IMR-90 (cell line): ENCODE results near the gene KRT35. TPM values are rescaled to one million over a fixed set of nuclear protein-coding genes. Genes with fewer than 3 reads are reported as not detected.

Experiments
- ATAC-seq: fragments of 200-7000 bp; cut with Tn5 transposase; 2 replicates; pipeline ENCODE4 v1.9.1; 2020; ENCODE audit warnings: low read depth, mild to moderate bottlenecking, moderate library complexity
- BruUV-seq: library from RNA; stranded (reverse); fragments of 400-500 nt; replicated peaks from 2 replicates; lab custom pipeline; 2021; lab: Mats Ljungman, UMichigan
- CTCF ChIA-PET: fragments of 300-600 bp; formaldehyde crosslinking; extraction: SDS; loops from one replicate; lab custom pipeline; 2021; ENCODE audit warnings: antibody characterized with exemption; lab: Yijun Ruan, JAX
- POLR2A ChIA-PET: fragments of 300-600 bp; sonication (Branson Sonifier 250); formaldehyde crosslinking; loops from one replicate; lab custom pipeline; 2022; ENCODE audit warnings: antibody characterized with exemption; ENCODE audit not compliant: unreplicated experiment; lab: Charles Lee
- DNase-seq: peaks from one replicate; pipeline ENCODE4 v3.0.0; 2013
- H2AFZ ChIP-seq: replicated peaks from 2 replicates; pipeline ENCODE3; 2013; ENCODE audit warnings: low read length, mild to moderate bottlenecking; ENCODE audit not compliant: poor library complexity
- H2AK5ac ChIP-seq: 2 replicates; pipeline ENCODE4 v1.6.1; 2013; ENCODE audit warnings: low read depth, low read length, inconsistent platforms
- H2AK9ac ChIP-seq: replicated peaks from 2 replicates; pipeline ENCODE3; 2013; ENCODE audit warnings: mild to moderate bottlenecking, low read depth, low read length, moderate library complexity; ENCODE audit not compliant: poor library complexity
- H2BK120ac ChIP-seq: 2 replicates; pipeline ENCODE4 v1.6.1; 2013; ENCODE audit warnings: low read depth, low read length, inconsistent platforms
- H2BK15ac ChIP-seq: 3 replicates; pipeline ENCODE4 v1.6.1; 2013; ENCODE audit warnings: low read depth, low read length, inconsistent platforms
- H2BK20ac ChIP-seq: 2 replicates; pipeline ENCODE4 v1.6.1; 2013; ENCODE audit warnings: low read depth, mild to moderate bottlenecking, inconsistent platforms, low read length, moderate library complexity
- H2BK5ac ChIP-seq: 2 replicates; pipeline ENCODE4 v1.6.1; 2013; ENCODE audit warnings: mild to moderate bottlenecking, low read depth, low read length, inconsistent platforms; ENCODE audit not compliant: poor library complexity, severe bottlenecking
- H3K14ac ChIP-seq: replicated peaks from 2 replicates; pipeline ENCODE4 v1.6.1; 2013; ENCODE audit warnings: low read depth, low read length, inconsistent platforms
- H3K18ac ChIP-seq: 2 replicates; pipeline ENCODE4 v1.6.1; 2013; ENCODE audit warnings: low read depth, low read length, control low read depth
- H3K23ac ChIP-seq: 2 replicates; pipeline ENCODE4 v1.6.1; 2013; ENCODE audit warnings: low read depth, low read length, inconsistent platforms
- H3K27ac ChIP-seq: 2 replicates; pipeline ENCODE4 v1.5.1; 2013; ENCODE audit warnings: mild to moderate bottlenecking, control low read depth, low read length; ENCODE audit not compliant: insufficient read depth
- H3K27me3 ChIP-seq: 2 replicates; pipeline ENCODE4 v1.6.1; 2013; ENCODE audit warnings: low read length; ENCODE audit not compliant: control insufficient read depth, insufficient read depth
- H3K36me3 ChIP-seq: 2 replicates; pipeline ENCODE4 v1.6.1; 2013; ENCODE audit warnings: low read length, mixed read lengths; ENCODE audit not compliant: control insufficient read depth, insufficient read depth
- H3K4ac ChIP-seq: 2 replicates; pipeline ENCODE4 v1.6.1; 2013; ENCODE audit warnings: low read depth, low read length, inconsistent platforms
- H3K4me1 ChIP-seq: 2 replicates; pipeline ENCODE4 v1.6.1; 2013; ENCODE audit warnings: low read length, mixed read lengths; ENCODE audit not compliant: control insufficient read depth, insufficient read depth
- H3K4me2 ChIP-seq: 2 replicates; pipeline ENCODE4 v1.6.1; 2013; ENCODE audit warnings: low read depth, mild to moderate bottlenecking, control low read depth, low read length, moderate library complexity
- H3K4me3 ChIP-seq: 2 replicates; pipeline ENCODE4 v1.5.1; 2013; ENCODE audit warnings: low read depth, mild to moderate bottlenecking, control low read depth, low read length, moderate library complexity; ENCODE audit not compliant: insufficient read depth
- H3K56ac ChIP-seq: 2 replicates; pipeline ENCODE4 v1.6.1; 2013; ENCODE audit warnings: low read length, inconsistent platforms; ENCODE audit not compliant: insufficient read depth; ENCODE audit errors: extremely low read depth
- H3K79me1 ChIP-seq, 2 experiments: 2 replicates each; pipeline ENCODE4 v1.6.1; 2013; ENCODE audit warnings: low read length in 2 of 2, inconsistent platforms in 1 of 2, low read depth in 1 of 2
- H3K9ac ChIP-seq: 2 replicates; pipeline ENCODE4 v1.6.1; 2013; ENCODE audit warnings: low read depth, low read length, control low read depth
- H3K9me1 ChIP-seq: 2 replicates; pipeline ENCODE4 v1.6.1; 2013; ENCODE audit warnings: low read length, inconsistent platforms; ENCODE audit not compliant: insufficient read depth
- H3K9me3 ChIP-seq: 2 replicates; pipeline ENCODE4 v1.6.1; 2013; ENCODE audit warnings: low read length; ENCODE audit not compliant: control insufficient read depth, insufficient read depth
- H4K20me1 ChIP-seq: 2 replicates; pipeline ENCODE4 v1.6.1; 2013; ENCODE audit warnings: low read length, inconsistent platforms; ENCODE audit not compliant: insufficient read depth
- H4K5ac ChIP-seq: 2 replicates; pipeline ENCODE4 v1.6.1; 2013; ENCODE audit warnings: mild to moderate bottlenecking, low read depth, low read length, control low read depth
- H4K8ac ChIP-seq, 2 experiments: 2 replicates each; pipeline ENCODE4 v1.6.1; 2013; ENCODE audit warnings: low read depth in 2 of 2, low read length in 2 of 2, control low read depth in 1 of 2, inconsistent platforms in 1 of 2
- H4K91ac ChIP-seq: 2 replicates; pipeline ENCODE4 v1.6.1; 2013; ENCODE audit warnings: low read depth, low read length, inconsistent platforms; ENCODE audit not compliant: insufficient read depth
- BHLHE40 ChIP-seq: fragments of 150-350 bp; IDR thresholded peaks from 2 replicates; pipeline ENCODE4 v1.6.1; 2016; ENCODE audit warnings: mild to moderate bottlenecking, low read depth, low read length
- CEBPB ChIP-seq: IDR thresholded peaks from 2 replicates; pipeline ENCODE4 v1.6.1; 2012; ENCODE audit warnings: low read depth, low read length, improper control_type of control experiment
- WGBS, 2 experiments: methylation state at CpG; one replicate each; pipeline versions ENCODE4 v1.1.5 to v1.1.7; 2013; ENCODE audit warnings: missing lambda C conversion rate in 2 of 2; ENCODE audit not compliant: insufficient read length in 1 of 2; ENCODE audit errors: extremely low coverage in 2 of 2; 5-methylcytosine and 5-hydroxymethylcytosine counted together
- dilution Hi-C: fragments of 300-500 bp; cut with HindIII; formaldehyde crosslinking; loops from one replicate; pipeline ENCODE4 v1.14.3; 2018; ENCODE audit warnings: low sequenced_read_pairs; ENCODE audit not compliant: unreplicated experiment
- in situ Hi-C: fragments of 300-500 bp; cut with MboI; formaldehyde crosslinking; loops from 3 replicates; pipeline ENCODE4 v1.14.3; 2019; ENCODE audit warnings: low sequenced_read_pairs, inconsistent platforms, mixed read lengths
- intact Hi-C: fragments of 100-400 bp; cut with micrococcal nuclease; formaldehyde crosslinking; loops from 2 replicates; pipeline ENCODE4 v1.10.0; 2022
- polyA plus RNA-seq, 3 experiments: library from polyadenylated mRNA; depleted of rRNA; stranded (reverse); fragments of >200 nt; gene quantifications; 2 replicates each; pipeline ENCODE4 v1.2.3, GENCODE V29; 2012; ENCODE audit warnings: low replicate concordance in 1 of 3
- total RNA-seq: library from RNA; depleted of rRNA; stranded (reverse); fragments of >200 nt; gene quantifications from 2 replicates; pipeline ENCODE4 v1.2.3, GENCODE V29; 2012
- TF ChIP-seq, protein P1 (sequence below): fragments of 150-350 bp; IDR thresholded peaks from 2 replicates; pipeline ENCODE4 v1.6.1; 2016; ENCODE audit warnings: low read depth, mild to moderate bottlenecking, low read length, moderate library complexity, borderline replicate concordance

Gene KRT35
- total and polyA plus RNA-seq, 2 of the 4 experiments (the other 2 are of a cell fraction), result not detected

DNA sequence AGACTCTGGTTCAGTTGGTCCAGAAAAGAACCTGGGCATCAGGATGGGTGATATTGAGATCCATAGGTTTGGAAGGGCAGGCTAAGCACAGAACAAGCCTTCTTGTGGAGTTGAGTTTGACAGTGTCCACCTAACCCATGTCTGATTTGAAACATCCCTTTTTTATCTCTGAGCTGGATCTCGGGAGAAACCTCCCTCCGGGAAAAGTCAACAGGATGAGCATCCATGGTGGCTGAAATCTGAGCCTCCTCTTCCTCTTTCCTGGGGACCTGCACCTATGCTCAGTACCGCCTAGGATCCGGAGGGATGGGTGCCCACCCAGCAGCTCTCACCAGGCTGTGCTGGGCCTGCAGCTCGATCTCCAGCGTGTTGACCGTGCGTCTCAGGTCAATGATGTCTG lies 17.2 kb downstream of the KRT35 start:
- H3K4me3 ChIP-seq, result no peak overlapping the region
- ChIA-PET POLR2A (no interaction called here), CTCF (interaction anchor here (0.7 to 1.2 kb wide), 2 partner anchors 29 to 85 kb away, joined by 3 read pairs; no protein-coding TSS in a partner anchor)
- H4K8ac ChIP-seq, result no peak overlapping the region
- dilution Hi-C loops, result no loop called here
- H2AK9ac ChIP-seq, result no peak overlapping the region
- DNase-seq, result no peak
- no peak overlapping the region for H3K23ac ChIP-seq
- H2BK5ac ChIP-seq, result no peak overlapping the region
- no peak overlapping the region for H4K5ac ChIP-seq
- no peak overlapping the region for H3K56ac ChIP-seq
- no peak overlapping the region for H2AK5ac ChIP-seq
- H3K27ac ChIP-seq, result no peak overlapping the region
- no peaks in the 10 kb centered on the region for H3K9me1 ChIP-seq
- H3K9me3 ChIP-seq, result peaks cover 10% of the 10 kb centered on the region
- peaks cover 25% of the 10 kb centered on the region for H3K27me3 ChIP-seq
- peaks cover 8% of the 10 kb centered on the region for H3K4me1 ChIP-seq
- H2BK15ac ChIP-seq, result no peak overlapping the region; the same call in 2 of the 3 replicates
- no peak overlapping the region for H3K4ac ChIP-seq
- TF ChIP-seq CEBPB, result no peak
- TF ChIP-seq BHLHE40, result no peak
- TF ChIP-seq, protein P1, sequence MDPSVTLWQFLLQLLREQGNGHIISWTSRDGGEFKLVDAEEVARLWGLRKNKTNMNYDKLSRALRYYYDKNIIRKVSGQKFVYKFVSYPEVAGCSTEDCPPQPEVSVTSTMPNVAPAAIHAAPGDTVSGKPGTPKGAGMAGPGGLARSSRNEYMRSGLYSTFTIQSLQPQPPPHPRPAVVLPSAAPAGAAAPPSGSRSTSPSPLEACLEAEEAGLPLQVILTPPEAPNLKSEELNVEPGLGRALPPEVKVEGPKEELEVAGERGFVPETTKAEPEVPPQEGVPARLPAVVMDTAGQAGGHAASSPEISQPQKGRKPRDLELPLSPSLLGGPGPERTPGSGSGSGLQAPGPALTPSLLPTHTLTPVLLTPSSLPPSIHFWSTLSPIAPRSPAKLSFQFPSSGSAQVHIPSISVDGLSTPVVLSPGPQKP, result no peak
- no peaks in the 10 kb centered on the region for H3K36me3 ChIP-seq
- no peak overlapping the region for H3K4me2 ChIP-seq
- H4K91ac ChIP-seq, result no peak overlapping the region
- ATAC-seq, result no peak
- H2AFZ ChIP-seq, result no peak overlapping the region
- no peaks in the 10 kb centered on the region; the same call in 1 of the 2 replicates for H4K20me1 ChIP-seq
- H3K9ac ChIP-seq, result no peak overlapping the region
- no TSS peak for BruUV-seq
- intact Hi-C loops, result no loop called here
- no peak overlapping the region for H3K14ac ChIP-seq
- H2BK20ac ChIP-seq, result no peak overlapping the region
- no CpG with 5 or more reads among the region's 8 CpGs for WGBS, 2 experiments
- in situ Hi-C loops, result no loop called here
- H2BK120ac ChIP-seq, result no peak overlapping the region
- H3K79me1 ChIP-seq, result no peaks in the 10 kb centered on the region
- no peak overlapping the region for H3K18ac ChIP-seq
